ENCODE data around the gene STXBP4.

Gene STXBP4

DNA sequence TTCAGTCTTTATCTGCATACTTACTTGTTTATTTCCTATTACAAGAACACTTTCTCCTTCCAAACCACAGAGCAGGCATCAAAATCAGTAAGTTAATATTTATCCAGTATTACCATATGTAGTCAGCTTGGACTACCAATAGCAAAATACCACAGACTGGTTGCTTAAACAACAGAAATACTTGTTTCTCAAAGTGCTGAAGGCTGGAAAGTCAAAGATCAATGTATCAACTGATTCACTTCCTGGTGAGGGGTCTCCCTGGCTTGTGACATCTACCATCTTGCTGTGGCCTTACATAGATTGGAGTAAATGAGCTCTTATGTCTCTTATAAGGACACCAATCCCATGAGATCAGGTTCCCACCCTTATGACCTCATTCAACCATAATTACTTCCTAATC is 2.6 kb downstream of the STXBP4 start:
- no peak for DNase-seq (ENCODE audit: low spot score)

DNA sequence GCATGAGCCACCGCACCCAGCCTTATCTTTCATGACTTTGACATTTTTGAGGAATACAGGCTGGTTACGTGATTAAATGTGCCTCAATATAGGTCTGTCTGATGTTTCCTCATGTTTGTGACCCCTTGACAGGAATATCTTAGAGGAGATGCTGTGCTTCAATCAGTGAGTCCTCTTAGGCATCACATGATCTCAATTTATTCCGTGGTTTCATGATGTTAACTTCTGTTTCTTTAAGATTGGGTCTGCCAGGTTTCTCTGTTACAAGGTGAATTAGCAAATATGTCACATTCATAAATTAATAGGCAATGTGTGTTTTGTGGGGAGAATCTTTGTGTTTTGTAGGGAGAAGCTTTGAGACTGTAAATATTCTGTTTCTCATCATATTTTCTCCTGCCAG is 3.3 kb downstream of the STXBP4 start:
- DNase-seq (ENCODE audit: low spot score), result no peak

DNA sequence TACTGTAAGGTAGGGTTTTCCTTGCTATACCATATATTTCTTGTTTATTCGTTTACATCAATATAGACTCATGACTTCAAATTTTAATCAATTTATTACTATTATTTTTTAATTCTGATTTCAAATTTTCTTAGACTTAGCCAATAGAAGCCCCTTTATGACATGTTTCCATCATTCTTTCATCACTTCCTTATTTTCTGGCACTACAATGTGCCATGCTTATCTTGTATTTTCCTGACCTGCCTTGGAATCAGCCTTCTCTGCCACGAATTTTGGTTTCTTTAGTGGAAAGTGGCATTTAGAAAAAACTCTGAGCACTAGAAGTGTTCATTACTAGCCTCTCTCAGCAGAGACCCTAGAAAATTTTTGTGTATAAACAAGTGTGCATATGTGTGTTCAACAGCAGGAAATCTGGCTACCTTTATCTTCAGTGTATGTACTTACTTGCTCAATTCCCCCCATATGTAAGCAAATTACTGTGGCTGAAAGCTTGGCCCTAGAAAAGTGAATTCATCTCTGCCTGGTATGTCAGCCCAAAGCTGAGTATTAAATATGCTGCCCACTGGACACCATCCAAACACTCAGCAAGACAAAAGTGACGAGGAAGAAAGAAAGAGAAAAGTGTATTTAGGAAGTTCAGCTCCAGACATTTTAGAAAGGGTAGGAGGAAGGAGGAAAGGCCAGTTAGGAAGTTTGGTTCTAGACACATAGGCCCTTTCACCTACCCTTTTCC is 4.0 kb downstream of the STXBP4 start:
- no peak for DNase-seq (ENCODE audit: low spot score)

DNA sequence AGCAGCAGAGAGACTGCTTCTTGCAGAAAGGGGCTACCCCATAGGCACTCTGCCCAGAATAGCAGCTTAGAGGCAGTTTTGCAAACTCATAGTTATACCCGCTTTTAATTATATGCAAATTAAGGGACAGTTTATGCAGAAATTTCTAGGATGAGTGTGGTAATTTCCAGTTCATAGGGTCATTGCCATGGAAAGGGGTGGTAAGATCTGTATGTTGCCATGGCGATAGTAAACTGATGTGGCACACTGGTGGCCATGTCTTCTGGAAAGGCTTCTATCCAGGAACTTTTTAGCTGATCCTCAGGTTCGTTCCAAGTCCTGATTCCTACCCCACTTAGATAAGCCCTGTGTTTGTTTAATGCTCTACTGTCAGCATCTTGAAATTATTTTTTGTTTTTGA is 6.2 kb downstream of the STXBP4 start:
- DNase-seq (ENCODE audit: low spot score), result no peak

DNA sequence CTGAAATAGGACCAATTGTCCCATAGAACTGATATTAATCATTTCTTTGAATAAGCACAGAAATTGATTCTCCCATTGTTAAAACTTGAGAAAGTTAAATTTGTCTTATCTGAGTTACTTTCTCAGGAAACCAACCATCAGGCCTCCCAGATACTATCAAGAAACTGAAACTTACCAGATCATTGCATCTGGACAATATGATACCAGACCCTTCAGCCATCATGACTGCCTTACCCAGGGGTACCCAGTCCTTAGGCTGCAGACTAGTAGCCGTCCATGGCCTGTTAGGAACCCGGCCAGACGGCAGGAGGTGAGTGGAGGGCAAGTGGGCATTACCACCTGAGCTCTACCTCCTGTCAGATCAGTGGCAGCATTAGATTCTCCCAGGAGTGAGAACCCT is 7.8 kb downstream of the STXBP4 start:
- DNase-seq (ENCODE audit: low spot score), result no peak

DNA sequence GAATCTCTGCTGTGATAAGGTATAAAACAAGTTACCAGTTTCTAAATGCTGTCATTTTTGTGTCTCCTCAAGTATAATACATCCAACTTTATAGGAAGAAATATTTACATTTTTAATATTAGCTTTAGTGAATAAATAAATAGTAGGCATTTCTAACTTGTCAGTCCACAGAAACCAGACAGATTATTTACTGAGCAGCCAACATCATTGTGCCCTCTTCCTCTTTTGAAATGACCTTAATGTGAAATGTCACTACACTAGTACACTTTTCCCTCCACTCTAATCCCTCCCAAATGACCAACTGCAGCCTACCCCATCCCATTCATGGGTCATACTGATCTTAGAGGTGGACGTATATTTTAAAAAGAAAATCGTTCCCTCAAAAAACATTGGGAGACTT is 9.2 kb downstream of the STXBP4 start:
- no peak for DNase-seq (ENCODE audit: low spot score)

DNA sequence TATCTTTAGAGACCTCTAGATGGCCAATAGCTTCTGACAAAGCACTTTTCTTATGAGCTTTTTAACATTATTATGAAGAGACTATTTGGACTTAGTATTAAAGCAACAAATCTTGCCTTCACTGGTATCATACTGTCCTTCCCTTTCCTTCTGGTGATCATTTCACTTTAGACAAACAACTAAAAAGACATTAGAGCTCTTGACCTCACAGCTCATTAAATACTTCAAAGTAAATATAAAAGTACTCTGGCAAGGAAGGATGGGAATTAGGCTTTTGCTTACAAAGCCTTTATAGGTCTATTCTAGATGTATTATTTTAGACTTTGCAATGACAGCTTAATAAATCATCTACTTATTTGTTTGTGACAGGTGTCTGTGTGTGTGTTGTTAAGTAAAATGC is 11.1 kb downstream of the STXBP4 start:
- DNase-seq (ENCODE audit: low spot score), result no peak

DNA sequence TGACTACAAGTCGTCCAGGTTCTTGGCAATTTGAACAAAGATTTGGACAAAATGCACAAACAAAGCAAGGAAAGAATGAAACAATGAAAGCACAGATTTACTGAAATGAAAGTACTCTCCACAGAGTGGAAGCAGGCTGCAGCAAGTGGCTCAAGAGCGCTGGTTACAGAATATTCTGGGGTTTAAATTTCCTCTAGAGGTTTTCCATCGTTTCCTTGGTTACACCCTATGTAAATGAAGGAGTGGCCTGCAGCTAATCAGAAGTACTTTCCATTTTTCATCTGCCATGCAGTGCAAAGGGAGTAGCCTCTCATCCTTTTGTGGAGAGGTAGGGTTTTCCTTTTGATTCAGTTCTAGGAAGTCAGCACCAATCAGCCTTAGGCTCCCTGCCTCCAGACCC is 11.8 kb downstream of the STXBP4 start:
- no peak for DNase-seq (ENCODE audit: low spot score)

DNA sequence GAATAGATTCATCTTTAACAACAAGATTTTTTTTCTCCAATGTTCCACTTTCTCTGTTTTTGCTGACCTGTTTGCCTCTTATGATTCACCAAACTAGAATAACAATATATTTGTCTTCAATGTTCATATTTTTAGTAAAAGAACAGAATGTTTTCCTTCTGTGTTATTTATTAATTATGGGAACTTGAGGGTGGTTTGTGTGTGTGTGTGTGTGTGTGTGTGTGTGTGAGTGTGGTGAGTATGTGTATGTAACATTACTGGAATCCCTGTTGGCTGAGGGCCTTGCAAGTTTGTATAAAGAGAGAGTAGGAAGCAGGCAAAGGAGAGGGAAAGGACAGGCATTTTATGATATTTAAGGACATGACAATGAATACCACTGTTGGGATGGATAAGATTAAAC is 13.8 kb downstream of the STXBP4 start:
- no peak for DNase-seq (ENCODE audit: low spot score)

DNA sequence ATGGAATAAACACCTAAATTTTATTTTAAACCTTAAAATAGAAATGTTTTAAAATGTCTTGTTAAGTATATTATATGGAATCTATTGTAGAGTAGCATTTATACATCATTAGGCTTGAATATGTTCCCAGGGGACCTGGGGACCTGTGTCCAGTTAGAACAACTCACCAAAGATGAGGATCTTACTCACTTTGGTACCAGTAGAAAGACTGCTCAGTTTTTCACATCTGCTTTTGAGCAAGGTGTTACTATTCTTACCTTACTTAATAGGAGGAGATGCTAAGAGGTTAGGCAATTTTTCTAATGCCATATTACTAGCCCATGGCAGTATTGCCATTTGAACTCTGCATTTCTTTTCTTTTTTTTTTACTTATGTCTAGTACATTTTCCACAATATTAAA is 14.7 kb downstream of the STXBP4 start:
- no peak for DNase-seq (ENCODE audit: low spot score)

DNA sequence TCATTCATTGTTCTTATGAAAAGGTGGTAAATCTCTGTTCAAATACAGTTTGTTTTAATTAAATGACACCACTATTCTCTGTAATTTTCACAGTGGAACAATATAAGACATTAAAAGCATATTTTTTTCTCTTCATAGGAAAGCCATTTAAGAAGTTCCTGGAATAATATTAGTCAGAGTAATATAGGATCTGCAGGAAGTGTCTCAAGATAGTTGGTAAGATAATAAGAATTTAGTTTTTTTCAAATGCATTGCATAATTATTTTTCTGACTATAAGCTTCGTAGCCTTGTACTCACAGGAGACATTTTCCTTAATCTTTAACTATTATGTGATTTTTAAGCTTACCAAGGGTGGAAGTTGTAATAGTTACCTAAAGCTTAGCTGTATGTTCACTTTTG is 16.9 kb downstream of the STXBP4 start:
- no peak for DNase-seq (ENCODE audit: low spot score)

DNA sequence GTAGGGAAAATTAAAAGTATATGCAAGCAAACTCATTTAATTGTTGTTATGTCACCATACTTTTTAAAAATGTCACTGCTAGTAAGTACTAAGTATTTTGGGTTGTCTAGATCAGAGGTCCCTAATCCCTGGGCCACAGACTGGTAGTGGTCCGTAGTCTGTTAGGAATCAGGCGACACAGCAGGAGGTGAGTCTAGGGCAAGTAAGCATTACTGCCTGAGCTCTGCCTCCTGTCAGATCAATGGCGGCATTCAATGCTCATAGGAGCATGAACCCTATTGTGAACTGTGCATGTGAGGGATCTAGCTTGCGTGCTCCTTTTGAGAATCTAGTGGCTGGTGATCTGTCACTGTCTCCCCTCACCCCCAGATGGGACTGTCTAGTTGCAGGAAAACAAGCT is 21.6 kb downstream of the STXBP4 start:
- DNase-seq (ENCODE audit: low spot score), result no peak

DNA sequence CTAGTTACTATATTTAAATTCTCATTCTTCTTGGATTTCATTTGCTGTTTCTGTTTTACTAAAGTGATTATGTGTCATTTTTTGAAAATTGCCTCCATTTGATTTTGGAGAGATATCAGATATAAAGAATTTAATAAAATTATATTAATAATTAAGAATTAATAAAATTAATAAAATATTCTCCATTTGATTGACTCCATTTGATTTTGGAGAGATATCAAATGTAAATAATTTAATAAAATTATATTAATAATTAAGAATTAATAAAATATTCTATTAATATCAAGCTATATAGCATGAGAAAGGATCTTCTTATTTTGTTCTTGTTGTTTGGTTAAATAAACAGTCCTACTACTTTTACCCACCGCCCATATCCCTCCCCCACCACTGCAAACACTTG is 23.0 kb downstream of the STXBP4 start:
- DNase-seq (ENCODE audit: low spot score), result no peak

DNA sequence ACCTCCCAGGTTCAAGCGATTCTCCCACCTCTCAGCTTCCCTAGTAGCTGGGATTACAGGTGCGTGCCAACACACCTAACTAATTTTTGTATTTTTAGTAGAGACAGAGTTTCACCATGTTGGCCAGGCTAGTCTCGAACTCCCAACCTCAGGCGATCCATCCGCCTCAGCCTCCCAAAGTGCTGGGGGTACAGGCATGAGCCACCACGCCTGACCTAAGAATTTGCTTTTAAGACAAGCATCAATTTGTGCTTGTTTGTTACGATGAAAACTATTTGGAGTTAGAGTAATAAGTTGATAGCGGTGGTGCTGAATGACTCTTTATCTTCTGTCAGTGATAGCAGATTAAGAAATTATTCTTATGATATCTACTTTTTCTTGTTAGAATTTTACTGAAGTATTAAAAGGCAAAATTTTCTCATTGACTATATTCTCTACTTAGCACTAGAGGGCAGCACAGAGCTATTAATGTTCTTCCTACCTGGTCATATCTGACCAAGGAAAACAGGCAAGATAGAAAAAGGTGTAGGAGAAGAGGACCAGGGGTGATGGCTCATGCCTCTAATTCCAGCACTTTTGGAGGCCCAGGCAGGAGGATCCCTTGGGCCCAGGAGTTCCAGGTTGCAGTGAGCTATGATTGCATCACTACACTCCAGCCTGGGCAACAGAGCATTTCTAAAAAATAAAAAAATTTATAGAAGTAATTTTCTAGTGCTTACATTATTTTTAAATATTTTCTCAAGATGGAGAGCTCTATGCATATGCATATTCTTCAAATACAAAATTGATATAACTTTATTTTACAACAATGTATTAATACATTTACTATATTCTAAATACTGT is 24.5 kb downstream of the STXBP4 start:
- DNase-seq (ENCODE audit: low spot score), result no peak

DNA sequence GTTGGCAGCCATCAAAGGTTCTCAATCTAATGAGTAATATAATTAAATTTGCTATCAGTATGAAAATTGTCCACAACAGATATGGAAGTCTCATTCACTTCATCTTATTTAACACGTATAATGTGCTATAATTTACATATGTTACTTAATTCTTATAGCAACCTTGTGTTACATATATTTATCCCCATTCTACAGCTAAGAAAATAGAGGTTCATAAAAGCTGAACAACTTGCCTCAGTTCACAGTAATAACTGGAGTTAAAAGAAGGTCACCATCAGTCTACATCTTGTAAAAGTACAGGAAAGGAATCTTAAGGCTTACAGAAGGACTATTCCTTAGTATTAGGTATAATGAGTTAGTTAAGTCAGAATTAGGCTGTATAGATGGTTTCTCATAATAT is 27.9 kb downstream of the STXBP4 start:
- DNase-seq (ENCODE audit: low spot score), result no peak

DNA sequence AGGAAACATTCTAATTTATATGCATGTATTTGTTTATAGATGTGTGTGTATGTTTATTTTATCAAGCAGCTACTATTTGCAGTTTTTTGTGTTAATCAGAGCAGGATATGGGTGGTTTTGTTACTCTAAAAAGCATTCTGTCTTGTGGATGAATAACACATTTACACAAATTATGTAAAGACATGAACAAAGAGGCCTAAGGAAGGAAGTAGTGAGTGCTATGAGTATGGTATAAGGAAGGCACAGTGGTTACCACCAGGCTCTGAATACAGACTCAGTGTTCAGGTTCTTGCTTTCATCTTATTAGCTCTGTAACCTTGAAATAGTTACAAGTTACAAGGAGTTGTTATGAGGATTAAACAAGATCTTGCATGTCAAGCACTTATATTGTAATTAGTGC is 33.9 kb downstream of the STXBP4 start:
- no peak for DNase-seq (ENCODE audit: low spot score)

DNA sequence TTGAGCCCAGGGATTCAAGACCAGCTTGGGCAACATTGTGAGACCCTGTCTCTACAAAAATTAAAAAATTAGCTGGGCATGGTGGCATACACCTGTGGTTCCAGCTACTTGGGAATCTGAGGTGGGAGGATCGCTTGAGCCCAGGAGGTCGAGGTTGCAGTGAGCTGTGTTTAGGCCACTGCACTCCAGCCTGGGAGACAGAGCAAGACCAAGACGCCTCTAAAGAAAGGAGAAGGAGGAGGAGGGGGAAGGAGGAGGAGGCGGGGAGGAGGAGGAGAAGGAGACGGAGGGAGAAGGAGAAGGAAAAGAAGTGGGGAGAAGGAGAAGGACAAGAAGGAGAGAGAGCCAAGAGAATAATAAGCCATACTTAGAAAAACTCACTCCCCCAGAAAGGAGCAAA is 35.9 kb downstream of the STXBP4 start:
- DNase-seq (ENCODE audit: low spot score), result no peak

DNA sequence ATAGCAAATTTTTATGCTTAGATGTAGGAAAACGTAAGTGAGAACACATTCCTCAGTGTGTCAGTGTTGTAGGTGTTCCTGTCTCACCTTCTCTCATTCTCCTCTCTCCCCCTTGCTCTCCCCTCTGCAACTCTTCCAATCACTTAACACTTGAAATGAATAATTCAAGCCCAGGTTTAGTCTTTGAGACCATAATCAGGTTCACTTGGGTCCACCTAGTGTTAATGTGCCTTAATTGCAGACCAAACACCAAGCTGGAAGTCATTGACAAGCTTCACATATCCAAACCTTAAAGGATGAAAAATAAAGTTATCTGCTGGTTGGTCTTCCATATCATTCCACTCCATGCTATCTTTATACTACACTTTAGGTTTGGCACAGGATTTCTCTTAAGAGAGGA is 37.0 kb downstream of the STXBP4 start:
- DNase-seq (ENCODE audit: low spot score), result no peak

DNA sequence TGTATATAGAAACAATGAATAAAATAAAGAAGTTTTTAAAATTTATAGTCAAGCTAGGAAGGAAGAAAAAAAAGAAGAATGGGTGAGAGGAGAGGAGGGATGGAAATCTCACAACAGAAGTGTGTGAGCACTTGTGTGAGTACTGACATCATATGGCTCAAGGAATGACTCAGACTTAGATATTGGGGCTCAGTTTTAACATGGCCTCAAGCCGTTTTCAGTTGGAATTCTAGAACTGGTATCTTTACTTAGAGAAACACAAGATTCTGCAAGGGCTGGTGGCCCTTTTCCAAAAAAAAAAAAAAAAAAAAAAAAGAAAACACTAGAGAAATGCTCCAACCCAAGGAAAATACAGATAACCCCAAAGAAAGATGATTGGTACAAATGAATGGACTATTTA is 55.1 kb downstream of the STXBP4 start:
- DNase-seq (ENCODE audit: low spot score), result no peak

DNA sequence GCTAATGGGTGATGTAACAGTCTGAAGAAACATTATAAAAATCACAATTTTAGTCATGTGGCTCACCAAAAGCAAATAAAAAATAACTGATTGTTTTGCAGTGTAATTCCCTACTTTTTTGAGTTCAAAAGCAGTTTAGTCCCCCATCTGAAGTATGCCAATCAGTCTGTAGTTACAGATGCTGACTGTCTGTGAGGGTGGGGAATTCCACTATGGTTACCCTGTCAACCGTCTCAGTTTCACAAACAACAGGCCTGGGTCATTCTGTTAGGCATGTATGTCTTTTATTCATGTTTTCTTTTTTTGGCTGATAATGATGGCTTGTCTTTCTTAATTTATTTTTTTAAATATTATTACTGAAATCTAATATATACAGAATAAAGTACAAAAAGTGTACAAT is 69.3 kb downstream of the STXBP4 start:
- no peak for DNase-seq (ENCODE audit: low spot score)

DNA sequence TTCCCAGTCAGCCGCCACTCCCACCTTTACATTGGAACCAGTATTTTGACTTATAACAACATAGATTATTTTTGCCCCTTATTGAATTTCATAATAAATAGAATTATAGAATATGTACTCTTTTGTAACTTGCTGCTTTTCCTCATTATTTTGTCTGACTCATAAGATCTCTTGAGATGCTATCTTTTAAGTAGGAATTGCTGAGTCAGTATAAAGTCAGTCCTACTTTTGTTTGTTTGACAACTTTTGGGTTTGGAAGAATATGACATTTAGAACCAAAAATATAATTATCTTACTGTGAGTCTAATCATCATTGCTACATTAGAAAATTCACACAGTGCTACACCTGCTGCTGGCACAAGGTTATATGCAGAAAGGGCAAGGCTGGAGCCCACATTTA is 69.7 kb downstream of the STXBP4 start:
- no peak for DNase-seq (ENCODE audit: low spot score)

DNA sequence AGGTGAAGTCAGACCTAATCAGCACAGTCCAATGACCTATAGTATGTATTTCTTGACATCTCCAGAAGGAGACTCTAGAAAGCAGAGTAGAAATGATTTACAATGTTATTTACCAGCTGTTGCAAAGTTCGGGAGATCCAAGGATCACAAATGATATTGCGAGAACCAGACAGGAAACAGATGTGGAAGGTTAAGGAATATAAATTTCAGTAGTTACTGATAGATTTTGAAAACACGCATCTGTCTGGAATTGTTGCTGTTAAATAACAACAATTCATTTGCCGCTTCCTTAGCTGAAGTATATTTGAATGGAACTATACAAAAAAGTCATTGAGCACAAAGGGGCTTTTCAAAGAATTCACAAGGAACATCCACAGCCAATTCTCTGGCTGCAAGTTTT is 72.0 kb downstream of the STXBP4 start:
- DNase-seq (ENCODE audit: low spot score), result no peak

DNA sequence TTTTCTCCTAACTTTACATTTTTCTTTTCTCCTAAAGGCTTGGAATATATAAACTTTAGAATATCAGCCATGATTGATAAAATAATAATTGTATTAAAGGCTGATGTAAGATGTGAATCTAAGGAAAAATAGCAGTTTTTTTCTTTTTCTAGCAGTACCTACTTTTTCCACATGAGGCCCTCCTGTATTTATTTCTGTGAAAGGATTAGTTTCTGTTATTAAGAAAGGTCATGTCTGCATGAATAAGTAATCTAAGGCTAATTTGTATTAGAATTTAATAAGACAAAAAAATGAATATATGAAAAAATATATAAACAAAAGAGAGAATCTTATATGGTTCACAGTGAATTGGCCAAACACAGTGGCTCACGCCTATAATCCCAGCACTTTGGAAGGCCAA is 85.3 kb downstream of the STXBP4 start:
- no peak for DNase-seq (ENCODE audit: low spot score)

DNA sequence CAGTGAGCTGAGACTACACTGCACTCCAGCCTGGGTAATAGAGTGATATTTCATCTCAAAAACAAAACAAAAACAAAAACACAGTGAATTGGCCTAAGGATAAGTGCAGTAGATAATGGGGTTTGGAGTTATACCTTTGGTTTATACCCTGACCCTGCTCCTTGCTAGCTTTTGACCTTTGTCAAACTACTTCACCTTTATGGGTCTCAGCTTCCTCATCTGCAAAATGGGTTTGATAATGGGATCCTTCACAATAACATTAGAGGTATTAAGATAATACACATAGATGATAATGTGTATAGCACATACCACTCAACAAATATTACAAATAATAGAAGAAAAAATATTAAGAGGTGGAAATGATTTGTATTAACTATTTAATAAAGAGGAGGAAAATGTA is 85.9 kb downstream of the STXBP4 start:
- no peak for DNase-seq (ENCODE audit: low spot score)
